Body of pancreas (tissue), 4 donors: ENCODE data around the gene OR2T5.
"Not testable (repeated sequence)": the region's sequence is repeated elsewhere in the genome, so short reads cannot be mapped to it uniquely, and the experiment has no call there.

Experiments used
- CTCF ChIP-seq, 7 experiments: fragments of 450-650 bp in 4 of 7; fragments of 200-600 bp in 3 of 7; sonication (generic) in 3 of 7; IDR thresholded peaks; one replicate each; pipeline ENCODE4 v1.5.1; 2016 to 2019; ENCODE audit warnings: antibody characterized with exemption in 7 of 7
- POLR2A ChIP-seq, 3 donors: fragments of 450-650 bp; IDR thresholded peaks; one replicate each; pipeline ENCODE4 v1.6.1; 2016; ENCODE audit warnings: antibody characterized with exemption in 3 of 3, mild to moderate bottlenecking in 2 of 3

- not testable (repeated sequence) for TF ChIP-seq CTCF, POLR2A (IDR thresholded peaks at IDR 0.05)
Observed at GRCh38 chr1:248445399-248445798, 43.0 kb upstream of the OR2T5 start, which contains the start of gene OR2T2.
